Duodenal mucosa (tissue), 2 donors: ENCODE results near the gene MACROD2.
"Not testable (repeated sequence)": the region's sequence is repeated elsewhere in the genome, so short reads cannot be mapped to it uniquely, and the experiment has no call there.

Experiments used
- H3K27ac ChIP-seq: one replicate; pipeline ENCODE4 v1.7.0; 2013; ENCODE audit warnings: low read depth, low read length
- H3K27me3 ChIP-seq, 2 donors: one replicate each; pipeline ENCODE4 v1.7.0; 2013; ENCODE audit warnings: low read length in 2 of 2, control low read depth in 1 of 2; ENCODE audit not compliant: insufficient read depth in 2 of 2, control insufficient read depth in 1 of 2
- H3K36me3 ChIP-seq, 2 donors: one replicate each; pipeline ENCODE4 v1.7.0; 2013; ENCODE audit warnings: low read length in 2 of 2, control low read depth in 1 of 2; ENCODE audit not compliant: insufficient read depth in 2 of 2, control insufficient read depth in 1 of 2
- H3K4me1 ChIP-seq, 2 donors: one replicate each; pipeline ENCODE4 v1.7.0; 2013; ENCODE audit warnings: low read length in 2 of 2, control low read depth in 1 of 2; ENCODE audit not compliant: insufficient read depth in 2 of 2, control insufficient read depth in 1 of 2
- H3K4me3 ChIP-seq, 2 donors: one replicate each; pipeline ENCODE4 v1.7.0; 2013; ENCODE audit warnings: low read length in 2 of 2, low read depth in 1 of 2
- H3K9ac ChIP-seq, 2 donors: one replicate each; pipeline ENCODE4 v1.7.0; 2013; ENCODE audit warnings: low read length in 2 of 2, low read depth in 1 of 2
- H3K9me3 ChIP-seq, 2 donors: one replicate each; pipeline ENCODE4 v1.7.0; 2013; ENCODE audit warnings: low read length in 2 of 2, control low read depth in 1 of 2; ENCODE audit not compliant: control insufficient read depth in 1 of 2

The MACROD2 gene

DNA sequence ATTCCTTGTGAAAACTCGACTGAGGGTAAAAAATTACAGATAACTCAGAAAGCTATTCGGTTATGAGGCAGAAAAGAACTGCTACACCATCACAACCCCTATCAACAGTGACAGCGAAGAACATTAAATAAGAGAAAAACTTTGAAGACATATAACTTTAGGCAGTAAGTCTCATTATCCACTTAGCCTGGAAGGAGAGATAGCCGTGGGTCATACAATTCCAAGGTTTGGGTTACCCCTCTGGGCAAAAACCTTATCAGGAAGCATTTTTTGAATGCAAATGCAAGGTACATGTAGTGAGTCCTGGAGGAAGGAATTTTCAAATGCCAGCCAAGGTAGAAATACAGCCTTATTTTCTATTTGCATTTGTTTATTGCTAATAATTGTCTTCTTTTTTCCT, 212.3 kb downstream of the MACROD2 start:
- Histone ChIP-seq H3K9me3 (no peaks in the 10 kb centered on the region), H3K27me3 (no peaks in the 10 kb centered on the region), H3K4me1 (no peaks in the 10 kb centered on the region), H3K27ac (no peak overlapping the region), H3K36me3 (no peaks in the 10 kb centered on the region), H3K9ac (no peak overlapping the region), H3K4me3 (no peak overlapping the region)

DNA sequence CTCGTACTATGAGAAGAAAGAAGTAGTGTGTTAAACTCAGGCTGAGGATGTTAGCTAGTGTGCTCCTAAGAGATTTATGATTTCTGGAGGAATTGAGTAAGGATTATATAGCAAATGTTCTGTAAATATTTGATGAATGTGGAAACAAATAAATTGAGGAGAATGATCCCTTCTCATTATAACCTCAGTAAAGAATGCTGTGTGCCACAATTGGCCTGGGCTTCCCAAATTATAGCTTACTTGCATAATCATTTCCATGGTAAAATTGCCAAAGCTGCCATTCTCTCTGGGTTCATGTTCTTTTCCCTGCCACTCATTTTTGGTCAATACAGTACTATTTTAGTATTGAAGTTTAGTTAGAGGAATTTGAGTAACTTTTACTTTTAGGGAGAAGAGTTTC, 213.6 kb downstream of the MACROD2 start:
- Histone ChIP-seq H3K4me1 (no peaks in the 10 kb centered on the region), H3K9ac (no peak overlapping the region), H3K4me3 (no peak overlapping the region), H3K27me3 (no peaks in the 10 kb centered on the region), H3K27ac (no peak overlapping the region), H3K9me3 (no peaks in the 10 kb centered on the region), H3K36me3 (no peaks in the 10 kb centered on the region)

GRCh38 chr20:14210146-14210545, 214.8 kb downstream of the MACROD2 start:
- Histone ChIP-seq H3K4me3 (no peak overlapping the region), H3K4me1 (no peaks in the 10 kb centered on the region), H3K9me3 (no peaks in the 10 kb centered on the region), H3K9ac (no peak overlapping the region), H3K27me3 (no peaks in the 10 kb centered on the region), H3K36me3 (no peaks in the 10 kb centered on the region), H3K27ac (no peak overlapping the region)

DNA sequence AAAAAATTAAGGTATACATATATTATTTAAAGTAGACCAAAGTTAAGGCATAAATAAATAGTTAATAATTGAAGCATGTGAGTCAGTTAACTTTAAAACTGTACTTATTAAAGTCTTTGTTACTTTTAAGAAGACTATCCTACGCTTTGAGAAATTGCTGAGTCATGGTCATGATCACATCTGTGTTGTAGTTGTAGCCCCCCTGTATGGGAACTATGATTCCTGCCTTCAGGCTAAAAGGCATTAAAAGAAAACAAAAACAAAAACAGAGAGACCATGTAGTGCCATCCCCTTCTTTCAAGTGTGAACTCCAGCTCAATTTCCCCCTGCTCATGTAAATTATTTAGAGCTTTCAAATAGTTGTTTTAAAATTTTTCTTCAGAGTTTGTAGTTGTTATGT, 218.7 kb downstream of the MACROD2 start:
- Histone ChIP-seq H3K4me3 (no peak overlapping the region), H3K27ac (no peak overlapping the region), H3K9ac (no peak overlapping the region), H3K9me3 (no peaks in the 10 kb centered on the region), H3K36me3 (no peaks in the 10 kb centered on the region), H3K4me1 (no peaks in the 10 kb centered on the region), H3K27me3 (no peaks in the 10 kb centered on the region)

- not testable (repeated sequence) for H3K27ac ChIP-seq, H3K4me1 ChIP-seq, H3K27me3 ChIP-seq, H3K4me3 ChIP-seq, H3K9ac ChIP-seq, H3K36me3 ChIP-seq, H3K9me3 ChIP-seq
These were observed 220.6 kb downstream of the MACROD2 start for GRCh38 chr20:14215880-14216279.

- no peak overlapping the region for H3K9ac ChIP-seq
- no peak overlapping the region for H3K4me3 ChIP-seq
- no peak overlapping the region for H3K27ac ChIP-seq
- H3K36me3 ChIP-seq, result no peaks in the 10 kb centered on the region
- no peaks in the 10 kb centered on the region for H3K27me3 ChIP-seq
- H3K9me3 ChIP-seq, result no peaks in the 10 kb centered on the region
- no peaks in the 10 kb centered on the region for H3K4me1 ChIP-seq
These were observed 224.6 kb downstream of the MACROD2 start for GRCh38 chr20:14219801-14220461.

- Histone ChIP-seq H3K9me3 (no peaks in the 10 kb centered on the region), H3K4me3 (no peak overlapping the region), H3K9ac (no peak overlapping the region), H3K36me3 (no peaks in the 10 kb centered on the region), H3K27ac (no peak overlapping the region), H3K4me1 (no peaks in the 10 kb centered on the region), H3K27me3 (no peaks in the 10 kb centered on the region)
These were observed 225.7 kb downstream of the MACROD2 start for GRCh38 chr20:14220986-14221385.

GRCh38 chr20:14223806-14224205, 228.5 kb downstream of the MACROD2 start:
- H3K4me3 ChIP-seq, result no peak overlapping the region
- H3K9ac ChIP-seq, result no peak overlapping the region
- H3K27me3 ChIP-seq, result no peaks in the 10 kb centered on the region
- no peaks in the 10 kb centered on the region for H3K4me1 ChIP-seq
- H3K27ac ChIP-seq, result no peak overlapping the region
- no peaks in the 10 kb centered on the region for H3K36me3 ChIP-seq
- no peaks in the 10 kb centered on the region for H3K9me3 ChIP-seq

DNA sequence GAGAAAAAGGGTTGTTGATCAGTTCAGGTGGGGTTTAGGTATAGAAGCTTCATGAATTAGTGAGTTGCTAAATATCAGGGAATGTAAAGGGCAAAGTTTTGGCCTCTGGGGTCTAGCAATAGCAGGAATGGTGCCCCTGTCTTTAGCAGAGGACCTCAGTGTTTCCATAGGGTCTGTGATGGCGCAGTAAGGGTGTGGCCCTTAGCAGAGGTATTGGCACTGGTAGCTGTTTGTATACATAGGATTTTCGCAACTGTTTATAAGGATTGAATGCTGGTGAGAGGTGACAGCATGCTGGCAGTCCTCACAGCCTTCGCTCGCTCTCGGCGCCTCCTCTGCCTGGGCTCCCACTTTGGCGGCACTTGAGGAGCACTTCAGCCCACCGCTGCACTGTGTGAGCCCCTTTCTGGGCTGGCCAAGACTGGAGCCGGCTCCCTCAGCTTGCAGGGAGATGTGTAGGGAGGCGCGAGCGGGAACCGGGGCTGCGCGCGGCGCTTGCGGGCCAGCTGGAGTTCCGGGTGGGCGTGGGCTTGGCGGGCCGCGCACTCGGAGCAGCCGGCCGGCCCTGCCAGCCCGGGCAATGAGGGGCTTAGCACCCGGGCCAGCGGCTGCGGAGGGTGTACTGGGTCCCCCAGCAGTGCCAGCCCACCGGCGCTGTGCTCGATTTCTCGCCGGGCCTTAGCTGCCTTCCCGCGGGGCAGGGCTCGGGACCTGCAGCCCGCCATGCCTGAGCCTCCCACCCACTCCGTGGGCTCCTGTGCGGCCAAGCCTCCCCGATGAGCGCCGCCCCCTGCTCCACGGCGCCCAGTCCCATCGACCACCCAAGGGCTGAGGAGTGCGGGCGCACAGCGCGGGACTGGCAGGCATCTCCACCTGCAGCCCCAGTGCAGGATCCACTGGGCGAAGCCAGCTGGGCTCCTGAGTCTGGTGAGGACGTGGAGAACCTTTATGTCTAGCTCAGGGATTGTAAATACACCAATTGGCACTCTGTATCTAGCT, 231.0 kb downstream of the MACROD2 start:
- not testable (repeated sequence) for H3K27ac ChIP-seq, H3K27me3 ChIP-seq, H3K9me3 ChIP-seq, H3K4me1 ChIP-seq, H3K36me3 ChIP-seq, H3K9ac ChIP-seq
- peak overlapping the region; percentile 35 to 50 for H3K4me3 ChIP-seq

DNA sequence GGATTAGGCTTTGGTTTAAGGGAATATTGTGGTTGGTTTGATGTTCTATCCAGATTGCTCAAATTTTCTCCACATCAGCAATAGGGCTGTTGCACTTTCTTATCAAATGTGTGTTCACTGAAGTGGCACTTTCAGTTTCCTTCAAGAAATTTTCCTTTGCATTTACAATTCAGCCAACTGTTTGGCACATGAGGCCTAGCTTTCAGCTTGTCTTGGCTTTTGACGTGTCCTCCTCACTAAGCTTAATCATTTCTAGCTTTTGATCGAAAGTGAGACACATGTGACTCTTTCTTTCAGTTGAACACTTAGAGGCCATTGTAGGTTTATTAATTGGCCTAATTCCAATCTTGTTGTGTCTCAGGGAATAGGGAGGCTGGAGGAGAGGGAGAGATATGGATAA, 237.3 kb downstream of the MACROD2 start:
- Histone ChIP-seq H3K4me1 (no peaks in the 10 kb centered on the region), H3K27me3 (no peaks in the 10 kb centered on the region), H3K27ac (no peak overlapping the region), H3K9me3 (no peaks in the 10 kb centered on the region), H3K4me3 (no peak overlapping the region), H3K36me3 (no peaks in the 10 kb centered on the region), H3K9ac (no peak overlapping the region)
